Activated CD8-positive, alpha-beta memory T cell treated with anti-CD3 and anti-CD28 coated beads for 48 hours (primary cell): ENCODE data around the gene CCDC150.
"Not testable (repeated sequence)": the region's sequence is repeated elsewhere in the genome, so short reads cannot be mapped to it uniquely, and the experiment has no call there.

ENCODE experiments used
- DNase-seq, 3 experiments: peaks; one replicate each; pipeline ENCODE4 v3.0.0-alpha.2; 2020; ENCODE audit warnings: low read depth in 2 of 3, low spot score in 2 of 3

Gene CCDC150

GRCh38 chr2:196710056-196710455 lies 70.5 kb downstream of the CCDC150 start:
- DNase-seq, result not testable (repeated sequence)

- no peak for DNase-seq
Observed at GRCh38 chr2:196711625-196712024, 72.1 kb downstream of the CCDC150 start.

GRCh38 chr2:196712867-196713266 lies 73.4 kb downstream of the CCDC150 start:
- no peak for DNase-seq

GRCh38 chr2:196718419-196719109 lies 79.0 kb downstream of the CCDC150 start:
- DNase-seq, result no peak

- no peak for DNase-seq
Observed at GRCh38 chr2:196719110-196719872, 79.8 kb downstream of the CCDC150 start.

- DNase-seq, result no peak
Observed at GRCh38 chr2:196723571-196723970, 84.1 kb downstream of the CCDC150 start.

GRCh38 chr2:196725218-196725617 lies 85.7 kb downstream of the CCDC150 start:
- DNase-seq, result no peak

- no peak for DNase-seq
Observed at GRCh38 chr2:196725882-196726281, 86.4 kb downstream of the CCDC150 start.

GRCh38 chr2:196729418-196729817 lies 89.9 kb downstream of the CCDC150 start:
- no peak for DNase-seq

- DNase-seq, result not testable (repeated sequence)
Observed at GRCh38 chr2:196736646-196737045, 97.1 kb downstream of the CCDC150 start.

GRCh38 chr2:196737046-196737445 lies 97.5 kb downstream of the CCDC150 start:
- DNase-seq, result no peak

- no peak for DNase-seq
Observed at GRCh38 chr2:196739031-196739430, 99.5 kb downstream of the CCDC150 start.

- DNase-seq, result no peak
Observed at GRCh38 chr2:196742216-196742615, 102.7 kb downstream of the CCDC150 start.

- DNase-seq, result no peak
Observed at GRCh38 chr2:196742685-196743084, 103.2 kb downstream of the CCDC150 start.

GRCh38 chr2:196743165-196743564 lies 103.7 kb downstream of the CCDC150 start:
- DNase-seq, result no peak

- no peak for DNase-seq
Observed at GRCh38 chr2:196745711-196746110, 106.2 kb downstream of the CCDC150 start.

GRCh38 chr2:196747400-196747799 lies 107.9 kb downstream of the CCDC150 start:
- DNase-seq, result no peak

GRCh38 chr2:196748123-196748522 lies 108.6 kb downstream of the CCDC150 start:
- no peak for DNase-seq

- no peak for DNase-seq
Observed at GRCh38 chr2:196750291-196750923, 110.9 kb downstream of the CCDC150 start.

GRCh38 chr2:196750977-196751631 lies 111.6 kb downstream of the CCDC150 start:
- DNase-seq, result peak in 1 of 3 experiments; percentile 33
